ENCODE data around the gene PSTPIP2. TPM values are rescaled to one million over a fixed set of nuclear protein-coding genes. Genes with fewer than 3 reads are reported as not detected.

The PSTPIP2 gene
- total and polyA plus RNA-seq, 4 donors, result 7.5 to 49.1 (median 12.8) TPM

DNA sequence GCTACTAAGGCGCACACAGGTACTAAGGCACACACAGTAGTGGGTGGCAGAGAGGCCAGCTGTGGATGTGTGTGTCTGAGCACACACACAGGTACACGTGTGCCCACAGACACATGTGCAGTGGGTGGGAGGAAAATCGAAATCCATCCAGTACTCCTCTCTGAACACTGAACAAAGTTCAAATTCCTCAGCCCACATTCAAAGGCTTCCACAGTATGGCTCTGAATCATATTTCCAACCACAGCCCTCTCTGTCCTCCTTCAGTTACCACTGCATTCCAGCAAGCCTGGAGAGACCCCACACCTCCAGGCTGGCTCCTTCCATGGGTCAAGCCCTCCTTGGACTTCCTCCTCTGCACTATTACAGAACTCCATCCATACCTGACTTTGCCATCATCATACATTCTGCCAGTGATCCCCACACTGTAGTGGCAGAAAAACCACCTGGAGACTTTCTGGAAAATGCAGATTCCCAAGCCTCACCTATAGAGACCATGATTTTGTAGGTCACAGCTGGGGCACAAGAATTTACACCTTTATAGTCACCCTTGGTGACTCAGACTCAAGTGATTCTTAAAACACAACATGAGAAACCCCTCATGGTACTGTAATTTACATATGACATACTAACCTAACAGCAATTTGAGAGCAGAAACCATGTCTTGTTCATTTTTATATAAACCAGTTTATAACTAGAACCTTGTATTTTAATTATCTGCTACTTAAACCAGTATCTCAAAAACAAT is 136.3 kb downstream of the PSTPIP2 start:
- H3K27ac ChIP-seq (ENCODE audit: low read depth in 1 of 2, low read length in 1 of 2), result no peak overlapping the region
- H3K4me1 ChIP-seq (ENCODE audit: control insufficient read depth in 5 of 5, insufficient read depth in 5 of 5, low read length in 5 of 5), result no peaks in the 10 kb centered on the region
- peaks cover 21 to 38% (median 31%) of the 10 kb centered on the region in 4 donors for H3K36me3 ChIP-seq (ENCODE audit: control insufficient read depth in 4 of 4, insufficient read depth in 4 of 4, low read length in 4 of 4)
- no peaks in the 10 kb centered on the region for H3K9me3 ChIP-seq (ENCODE audit: control insufficient read depth in 4 of 4, insufficient read depth in 3 of 4, low read length in 3 of 4)
- DNase-seq (no peak), ATAC-seq (ENCODE audit: insufficient read depth, low FRiP score) (no peak)
- H3K4me3 ChIP-seq, result no peak overlapping the region
- TF ChIP-seq CTCF (IDR thresholded peaks at IDR 0.05; ENCODE audit: control extremely low read depth, extremely low read depth), result no peak
- 85 to 93% methylated on average over 3 of the region's 3 CpGs for WGBS, 2 donors
- H3K27me3 ChIP-seq (ENCODE audit: control insufficient read depth in 3 of 3, insufficient read depth in 3 of 3, low read length in 2 of 3), result no peaks in the 10 kb centered on the region
- H3K9ac ChIP-seq (ENCODE audit: insufficient read depth in 1 of 2, low read length in 2 of 2), result no peak overlapping the region

Small RNA genes within 50 kb of the gene (small RNA-seq; reads per million reads assigned to genes)
- gene RN7SKP26 (ENCODE audit: low replicate concordance) (not detected), gene RNU6-1278P (ENCODE audit: low replicate concordance) (not detected), gene RNY4P37 (ENCODE audit: low replicate concordance) (not detected)

Other genes with a start within 250 kb of the PSTPIP2 start
- gene SIGLEC15, start 246.6 kb downstream of the PSTPIP2 start, total RNA-seq, result under 1 TPM; 0.64 to 0.91 TPM
- under 1 TPM; 0.04 to 0.72 TPM for gene SIGLEC15, start 246.6 kb downstream of the PSTPIP2 start, polyA plus RNA-seq
- 10 to 100 TPM; 31.4 to 64.5 TPM for gene EPG5, start 104.9 kb downstream of the PSTPIP2 start, total RNA-seq
- gene EPG5, start 104.9 kb downstream of the PSTPIP2 start, polyA plus RNA-seq, result 10 to 100 TPM in 1 of 2 donors, 1 to 10 TPM in 1; 7.0 to 10.4 TPM
- 100 to 1,000 TPM; 265 to 389 TPM for gene ATP5F1A, start 26.0 kb upstream of the PSTPIP2 start, total RNA-seq
- 100 to 1,000 TPM; 175 to 320 TPM for gene ATP5F1A, start 26.0 kb upstream of the PSTPIP2 start, polyA plus RNA-seq
- gene HAUS1, start 32.1 kb upstream of the PSTPIP2 start, total RNA-seq, result 10 to 100 TPM; 17.2 to 23.5 TPM
- 10 to 100 TPM; 16.8 to 27.7 TPM for gene HAUS1, start 32.1 kb upstream of the PSTPIP2 start, polyA plus RNA-seq